GM12865 (cell line): Measurements from ENCODE around the gene TBC1D22A.

Experiments used
- DNase-seq: peaks from one replicate; pipeline ENCODE4 v3.0.0; 2010; ENCODE audit warnings: low read depth
- H3K4me3 ChIP-seq: 2 replicates; pipeline ENCODE4 v1.5.1; 2011; ENCODE audit warnings: mild to moderate bottlenecking, low read depth, low read length, control low read depth
- CTCF ChIP-seq: IDR thresholded peaks from 2 replicates; pipeline ENCODE4 v1.5.1; 2011; ENCODE audit warnings: low read length, control low read depth, low read depth, inconsistent platforms; ENCODE audit not compliant: insufficient read depth; ENCODE audit errors: missing control alignments

Gene TBC1D22A

GRCh38 chr22:47089796-47090460 is 327.5 kb downstream of the TBC1D22A start:
- no peak for DNase-seq
- TF ChIP-seq CTCF: no peak
- no peak overlapping the region for H3K4me3 ChIP-seq

GRCh38 chr22:47090591-47091245 is 328.3 kb downstream of the TBC1D22A start:
- no peak for DNase-seq
- no peak for TF ChIP-seq CTCF
- H3K4me3 ChIP-seq: no peak overlapping the region

- H3K4me3 ChIP-seq: no peak overlapping the region
- no peak for DNase-seq
- no peak for TF ChIP-seq CTCF
These were observed 328.8 kb downstream of the TBC1D22A start for GRCh38 chr22:47091246-47091651.

- DNase-seq: no peak
- no peak for TF ChIP-seq CTCF
- H3K4me3 ChIP-seq: no peak overlapping the region
These were observed 329.7 kb downstream of the TBC1D22A start for GRCh38 chr22:47091921-47092700.

GRCh38 chr22:47092896-47093311 is 330.5 kb downstream of the TBC1D22A start:
- H3K4me3 ChIP-seq: no peak overlapping the region
- TF ChIP-seq CTCF: no peak
- DNase-seq: no peak

GRCh38 chr22:47093720-47094119 is 331.3 kb downstream of the TBC1D22A start:
- TF ChIP-seq CTCF: no peak
- H3K4me3 ChIP-seq: no peak overlapping the region
- no peak for DNase-seq
